HepG2 (cell line): ENCODE results near the gene TMC4. TPM values are rescaled to one million over a fixed set of nuclear protein-coding genes. Genes with fewer than 3 reads are reported as not detected.

Experiments used
- DDIT3 ChIP-seq: sonication (generic); formaldehyde crosslinking; IDR thresholded peaks from 2 replicates; pipeline ENCODE4 v1.4.0; 2020; ENCODE audit warnings: mild to moderate bottlenecking, missing genetic modification reagents
- GABPA ChIP-seq, 2 experiments: IDR thresholded peaks; 2 replicates each; pipeline ENCODE4 v1.6.1; 2011 to 2016; ENCODE audit warnings: low read depth in 2 of 2, low read length in 1 of 2, missing biosample characterization in 1 of 2, missing genetic modification characterization in 1 of 2
- HMG20B ChIP-seq: conservative IDR thresholded peaks from 2 replicates; pipeline ENCODE4 v1.6.1; 2016; ENCODE audit warnings: missing genetic modification reagents, missing compliant biosample characterization
- HOXD1 ChIP-seq: sonication (generic); formaldehyde crosslinking; IDR thresholded peaks from 2 replicates; pipeline ENCODE4 v1.5.0; 2020; ENCODE audit warnings: missing genetic modification reagents
- RERE ChIP-seq: IDR thresholded peaks from 2 replicates; pipeline ENCODE4 v1.6.1; 2016; ENCODE audit warnings: low read depth, missing genetic modification reagents, missing compliant biosample characterization
- SCMH1 ChIP-seq: sonication (generic); formaldehyde crosslinking; IDR thresholded peaks from 2 replicates; pipeline ENCODE4 v1.9.0; 2021; ENCODE audit warnings: missing genetic modification reagents, mild to moderate bottlenecking, borderline replicate concordance
- WIZ ChIP-seq: sonication (generic); formaldehyde crosslinking; IDR thresholded peaks from 2 replicates; pipeline ENCODE4 v1.5.1; 2020; ENCODE audit warnings: mild to moderate bottlenecking, missing genetic modification reagents
- ZFP1 ChIP-seq: IDR thresholded peaks from 2 replicates; pipeline ENCODE4 v1.6.1; 2016
- ZFP37 ChIP-seq: sonication (generic); formaldehyde crosslinking; IDR thresholded peaks from 2 replicates; pipeline ENCODE4 v1.4.0; 2020; ENCODE audit warnings: missing genetic modification reagents, borderline replicate concordance
- ZNF12 ChIP-seq: sonication (generic); formaldehyde crosslinking; IDR thresholded peaks from 2 replicates; pipeline ENCODE4 v1.5.0; 2020; ENCODE audit warnings: missing genetic modification reagents
- ZNF276 ChIP-seq: sonication (generic); formaldehyde crosslinking; IDR thresholded peaks from 2 replicates; pipeline ENCODE4 v1.4.0; 2020; ENCODE audit warnings: mild to moderate bottlenecking, low read depth, missing genetic modification reagents
- ZNF329 ChIP-seq: sonication (generic); formaldehyde crosslinking; IDR thresholded peaks from 2 replicates; pipeline ENCODE4 v1.9.0; 2021; ENCODE audit warnings: low read depth, mild to moderate bottlenecking, missing genetic modification reagents
- ZNF614 ChIP-seq: IDR thresholded peaks from 2 replicates; pipeline ENCODE4 v1.6.1; 2018; ENCODE audit warnings: missing biosample characterization, missing genetic modification reagents, inconsistent platforms, borderline replicate concordance
- ZNF674 ChIP-seq: sonication (generic); formaldehyde crosslinking; IDR thresholded peaks from 2 replicates; pipeline ENCODE4 v1.5.0; 2020; ENCODE audit warnings: low read depth, mild to moderate bottlenecking, missing genetic modification reagents
- ZNF749 ChIP-seq: sonication (generic); formaldehyde crosslinking; IDR thresholded peaks from 2 replicates; pipeline ENCODE4 v1.8.0; 2022; ENCODE audit warnings: mild to moderate bottlenecking, missing genetic modification reagents, moderate library complexity, borderline replicate concordance
- ZNF768 ChIP-seq: sonication (generic); formaldehyde crosslinking; IDR thresholded peaks from 2 replicates; pipeline ENCODE4 v1.4.0; 2020; ENCODE audit warnings: missing genetic modification reagents
- ZNF773 ChIP-seq: sonication (generic); formaldehyde crosslinking; IDR thresholded peaks from 2 replicates; pipeline ENCODE4 v1.4.0; 2020; ENCODE audit warnings: missing genetic modification reagents, borderline replicate concordance
- polyA plus RNA-seq, 8 experiments: library from polyadenylated mRNA; depleted of rRNA in 3 of 8; stranded (reverse) in 7 of 8; unstranded in 1 of 8; fragments of >200 nt; fragmentation: Illumina TruSeq in 4 of 8; extraction: Trizol in 4 of 8; gene quantifications; 2 replicates each; pipeline versions ENCODE4 v1.2.1 to v1.2.3, GENCODE V29; 2011 to 2016; ENCODE audit warnings: low read depth in 4 of 8, missing spikeins in 1 of 8, mixed read lengths in 1 of 8; ENCODE audit not compliant: insufficient read depth in 1 of 8
- total RNA-seq, 5 experiments: library from RNA; depleted of rRNA; stranded (reverse); fragments of >200 nt; fragmentation: Illumina TruSeq; extraction: Trizol; gene quantifications; 2 replicates each; pipeline ENCODE4 v1.2.3, GENCODE V29; 2016; ENCODE audit warnings: low read depth in 1 of 5
- TF ChIP-seq, protein P1 (sequence below): sonication (generic); formaldehyde crosslinking; IDR thresholded peaks from 2 replicates; pipeline ENCODE4 v1.5.0; 2020; ENCODE audit warnings: mild to moderate bottlenecking, missing genetic modification reagents

The TMC4 gene
- total and polyA plus RNA-seq, 2 of the 13 experiments (the other 11 are each of a cell fraction or from before 2014, with no cell fraction given) = 0.13 to 0.24 TPM

DNA sequence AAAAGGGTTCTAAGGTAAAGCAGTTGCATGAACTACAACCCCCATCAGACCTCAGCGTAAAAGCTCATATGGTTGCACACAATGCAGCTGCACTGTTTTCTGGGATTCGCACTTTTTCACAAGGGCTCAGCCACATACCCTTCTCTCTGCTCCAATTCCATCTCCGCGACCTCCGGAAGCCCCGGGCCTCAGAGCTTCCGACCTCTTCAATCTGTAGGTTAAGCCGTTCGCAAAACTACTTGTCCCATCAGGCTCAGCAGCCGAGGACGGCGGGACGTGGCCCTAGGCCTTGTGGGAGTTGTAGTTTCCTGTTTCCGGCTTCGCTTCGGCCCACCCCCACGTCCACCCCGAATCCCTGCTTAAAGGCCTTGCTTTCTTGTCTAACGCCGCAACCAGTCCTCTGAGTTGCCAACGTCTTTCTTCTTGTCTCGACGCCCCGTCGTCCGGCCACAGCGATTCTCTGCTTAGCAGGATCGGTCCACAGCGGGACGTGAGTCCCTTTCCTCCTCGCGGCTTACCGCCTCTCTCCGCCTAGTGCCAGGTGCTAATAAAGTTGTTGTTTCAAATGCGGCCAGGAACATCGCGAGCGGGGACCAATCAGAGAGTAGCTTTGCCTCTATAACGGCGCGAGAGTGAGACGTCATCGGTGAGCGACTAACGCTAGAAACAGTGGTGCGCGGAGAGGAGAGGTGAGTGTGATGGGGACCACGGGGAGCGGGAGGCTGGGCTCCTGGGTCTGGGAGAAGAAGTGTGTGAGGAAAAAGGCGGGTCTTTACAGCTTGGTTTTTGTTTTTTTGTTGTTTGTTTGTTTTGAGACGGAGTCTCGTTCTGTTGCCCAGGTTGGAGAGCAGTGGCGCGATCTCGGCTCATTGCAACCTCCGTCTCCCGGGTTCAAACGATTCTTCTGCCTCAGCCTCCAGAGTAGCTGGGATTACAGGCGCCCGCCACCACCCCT, 57.6 kb downstream of the TMC4 start, which contains the start of the genes PRPF31 and TFPT (continued):
- TF ChIP-seq ZNF276 (CRISPR knock-in tag) (no peak; the same call in 1 of the 2 replicates), ZNF749 (CRISPR knock-in tag) (no peak), ZNF329 (CRISPR knock-in tag) (no peak), ZNF674 (CRISPR knock-in tag) (no peak), DDIT3 (CRISPR knock-in tag) (no peak), HMG20B (CRISPR knock-in tag) (0 out of 2 replicates have a peak, but pooled peaks have one; percentile 12), ZNF773 (CRISPR knock-in tag) (no peak), ZNF614 (peak; percentile 82; the same call in 1 of the 2 replicates), RERE (CRISPR knock-in tag) (no peak), ZNF768 (CRISPR knock-in tag) (peak; percentile 57; the same call in 1 of the 2 replicates), GABPA (IDR thresholded peaks at IDR 0.05; ENCODE audit: low read depth, low read length) (peak; percentile 62), GABPA (CRISPR knock-in tag; IDR thresholded peaks at IDR 0.05; ENCODE audit: low read depth) (peak; percentile 90), ZNF12 (CRISPR knock-in tag) (peak; percentile 99), ZFP37 (CRISPR knock-in tag) (no peak), ZFP1 (CRISPR knock-in tag) (peak; percentile 76; the same call in 1 of the 2 replicates), WIZ (no peak), HOXD1 (peak; percentile 13; the same call in 1 of the 2 replicates), SCMH1 (CRISPR knock-in tag) (no peak)
- TF ChIP-seq, protein P1, sequence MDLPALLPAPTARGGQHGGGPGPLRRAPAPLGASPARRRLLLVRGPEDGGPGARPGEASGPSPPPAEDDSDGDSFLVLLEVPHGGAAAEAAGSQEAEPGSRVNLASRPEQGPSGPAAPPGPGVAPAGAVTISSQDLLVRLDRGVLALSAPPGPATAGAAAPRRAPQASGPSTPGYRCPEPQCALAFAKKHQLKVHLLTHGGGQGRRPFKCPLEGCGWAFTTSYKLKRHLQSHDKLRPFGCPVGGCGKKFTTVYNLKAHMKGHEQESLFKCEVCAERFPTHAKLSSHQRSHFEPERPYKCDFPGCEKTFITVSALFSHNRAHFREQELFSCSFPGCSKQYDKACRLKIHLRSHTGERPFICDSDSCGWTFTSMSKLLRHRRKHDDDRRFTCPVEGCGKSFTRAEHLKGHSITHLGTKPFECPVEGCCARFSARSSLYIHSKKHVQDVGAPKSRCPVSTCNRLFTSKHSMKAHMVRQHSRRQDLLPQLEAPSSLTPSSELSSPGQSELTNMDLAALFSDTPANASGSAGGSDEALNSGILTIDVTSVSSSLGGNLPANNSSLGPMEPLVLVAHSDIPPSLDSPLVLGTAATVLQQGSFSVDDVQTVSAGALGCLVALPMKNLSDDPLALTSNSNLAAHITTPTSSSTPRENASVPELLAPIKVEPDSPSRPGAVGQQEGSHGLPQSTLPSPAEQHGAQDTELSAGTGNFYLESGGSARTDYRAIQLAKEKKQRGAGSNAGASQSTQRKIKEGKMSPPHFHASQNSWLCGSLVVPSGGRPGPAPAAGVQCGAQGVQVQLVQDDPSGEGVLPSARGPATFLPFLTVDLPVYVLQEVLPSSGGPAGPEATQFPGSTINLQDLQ (CRISPR knock-in tag) = no peak
